Fibroblast of lung (primary cell): ENCODE results near the gene APOO. TPM values are rescaled to one million over a fixed set of nuclear protein-coding genes. Genes with fewer than 3 reads are reported as not detected.

Experiments used
- DNase-seq, 2 donors: peaks; one replicate each; pipeline versions ENCODE4 v3.0.0 to v3.0.0-alpha.2; 2010; ENCODE audit warnings: low read depth in 2 of 2
- H2AFZ ChIP-seq: 2 replicates; pipeline ENCODE4 v1.5.1; 2012; ENCODE audit warnings: low read length, control low read depth, inconsistent platforms
- H3K27ac ChIP-seq: 2 replicates; pipeline ENCODE4 v1.5.1; 2011; ENCODE audit warnings: low read length, control low read depth; ENCODE audit not compliant: insufficient read depth
- H3K27me3 ChIP-seq: 2 replicates; pipeline ENCODE4 v1.5.1; 2011; ENCODE audit warnings: mild to moderate bottlenecking, low read length; ENCODE audit not compliant: control insufficient read depth, insufficient read depth
- H3K36me3 ChIP-seq: 2 replicates; pipeline ENCODE4 v1.5.1; 2011; ENCODE audit warnings: low read length; ENCODE audit not compliant: control insufficient read depth, insufficient read depth
- H3K4me1 ChIP-seq: 2 replicates; pipeline ENCODE4 v1.5.1; 2011; ENCODE audit warnings: low read length; ENCODE audit not compliant: control insufficient read depth, insufficient read depth; ENCODE audit errors: extremely low read depth
- H3K4me2 ChIP-seq: 2 replicates; pipeline ENCODE4 v1.5.1; 2011; ENCODE audit warnings: low read length, control low read depth; ENCODE audit not compliant: insufficient read depth; ENCODE audit errors: extremely low read depth
- H3K4me3 ChIP-seq, 4 experiments: fragments of 200-600 bp in 1 of 4; sonication (generic) in 1 of 4; replicated peaks in 1 of 4; 2 replicates each; pipeline ENCODE4 v1.5.1; 2011 to 2016; ENCODE audit warnings: low read length in 4 of 4, low read depth in 3 of 4, mild to moderate bottlenecking in 3 of 4, control low read depth in 2 of 4, inconsistent platforms in 1 of 4, mixed read lengths in 1 of 4; ENCODE audit not compliant: insufficient read depth in 1 of 4; ENCODE audit errors: control extremely low read depth in 1 of 4
- H3K79me2 ChIP-seq: 2 replicates; pipeline ENCODE4 v1.5.1; 2012; ENCODE audit warnings: mild to moderate bottlenecking, low read length, inconsistent platforms; ENCODE audit not compliant: control insufficient read depth, insufficient read depth
- H3K9ac ChIP-seq: 2 replicates; pipeline ENCODE4 v1.5.1; 2011; ENCODE audit warnings: mild to moderate bottlenecking, low read length, control low read depth; ENCODE audit not compliant: insufficient read depth
- H3K9me3 ChIP-seq: 2 replicates; pipeline ENCODE4 v1.5.1; 2012; ENCODE audit warnings: low read depth, low read length; ENCODE audit not compliant: control insufficient read depth, insufficient read depth
- H4K20me1 ChIP-seq: 2 replicates; pipeline ENCODE4 v1.5.1; 2011; ENCODE audit warnings: low read length; ENCODE audit not compliant: control insufficient read depth, insufficient read depth; ENCODE audit errors: extremely low read depth
- EZH2 ChIP-seq: IDR thresholded peaks from 2 replicates; pipeline ENCODE4 v1.5.1; 2012; ENCODE audit warnings: low read length, control low read depth, mild to moderate bottlenecking; ENCODE audit errors: missing control alignments
- polyA plus RNA-seq, 2 donors: library from polyadenylated mRNA; depleted of rRNA in 1 of 2; stranded (reverse) in 1 of 2; unstranded in 1 of 2; fragments of >200 nt; gene quantifications; 2 replicates each; pipeline ENCODE4 v1.2.1, GENCODE V29; 2011 to 2012; ENCODE audit warnings: missing spikeins in 1 of 2
- total RNA-seq: library from RNA; depleted of rRNA; stranded (reverse); fragments of >200 nt; gene quantifications from 2 replicates; pipeline ENCODE4 v1.2.1, GENCODE V29; 2014
- TF ChIP-seq, protein P1 (sequence below), 2 donors: IDR thresholded peaks in 1 of 2; conservative IDR thresholded peaks in 1 of 2; 1 replicate in 1 of 2; 2 replicates in 1 of 2; pipeline ENCODE4 v1.5.1; 2011 to 2012; ENCODE audit warnings: low read length in 2 of 2, control low read depth in 1 of 2, inconsistent platforms in 1 of 2, low read depth in 1 of 2, mild to moderate bottlenecking in 1 of 2

Gene APOO
- total and polyA plus RNA-seq, 2 donors (not counting 1 experiment from before 2014, with no cell fraction given): 8.1 to 17.0 TPM

DNA sequence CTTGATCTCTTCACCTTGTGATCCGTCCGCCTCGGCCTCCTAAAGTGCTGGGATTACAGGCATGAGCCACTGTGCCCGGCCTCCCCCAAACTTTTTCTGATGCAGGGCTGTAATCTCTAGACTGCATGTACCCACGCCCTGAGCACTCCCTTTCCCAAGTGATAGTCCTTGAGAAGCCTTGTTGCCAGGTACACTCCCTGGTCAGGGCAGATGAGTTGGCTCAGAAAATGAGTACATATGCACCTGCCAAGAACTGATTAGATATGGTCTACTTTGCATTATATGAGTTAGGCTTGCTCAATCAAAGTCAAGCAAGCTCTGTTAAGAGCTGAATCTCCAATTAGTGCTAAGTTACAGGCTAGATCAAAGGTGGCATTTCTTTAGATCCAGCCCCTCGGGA lies 20.3 kb downstream of the APOO start:
- Histone ChIP-seq H3K79me2 (no peaks in the 10 kb centered on the region), H3K36me3 (no peaks in the 10 kb centered on the region), H3K27me3 (no peaks in the 10 kb centered on the region), H3K4me2 (no peak overlapping the region), H3K4me3 (no peak overlapping the region), H3K9me3 (no peaks in the 10 kb centered on the region), H3K9ac (no peak overlapping the region), H3K27ac (no peak overlapping the region), H2AFZ (no peak overlapping the region), H4K20me1 (no peaks in the 10 kb centered on the region), H3K4me1 (peaks cover 5% of the 10 kb centered on the region)
- TF ChIP-seq EZH2: no peak
- TF ChIP-seq, protein P1, sequence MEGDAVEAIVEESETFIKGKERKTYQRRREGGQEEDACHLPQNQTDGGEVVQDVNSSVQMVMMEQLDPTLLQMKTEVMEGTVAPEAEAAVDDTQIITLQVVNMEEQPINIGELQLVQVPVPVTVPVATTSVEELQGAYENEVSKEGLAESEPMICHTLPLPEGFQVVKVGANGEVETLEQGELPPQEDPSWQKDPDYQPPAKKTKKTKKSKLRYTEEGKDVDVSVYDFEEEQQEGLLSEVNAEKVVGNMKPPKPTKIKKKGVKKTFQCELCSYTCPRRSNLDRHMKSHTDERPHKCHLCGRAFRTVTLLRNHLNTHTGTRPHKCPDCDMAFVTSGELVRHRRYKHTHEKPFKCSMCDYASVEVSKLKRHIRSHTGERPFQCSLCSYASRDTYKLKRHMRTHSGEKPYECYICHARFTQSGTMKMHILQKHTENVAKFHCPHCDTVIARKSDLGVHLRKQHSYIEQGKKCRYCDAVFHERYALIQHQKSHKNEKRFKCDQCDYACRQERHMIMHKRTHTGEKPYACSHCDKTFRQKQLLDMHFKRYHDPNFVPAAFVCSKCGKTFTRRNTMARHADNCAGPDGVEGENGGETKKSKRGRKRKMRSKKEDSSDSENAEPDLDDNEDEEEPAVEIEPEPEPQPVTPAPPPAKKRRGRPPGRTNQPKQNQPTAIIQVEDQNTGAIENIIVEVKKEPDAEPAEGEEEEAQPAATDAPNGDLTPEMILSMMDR (conservative IDR thresholded peaks at IDR 0.05 in 1 of 2, IDR thresholded peaks at IDR 0.05 in 1 of 2; ENCODE audit: low read depth in 1 of 2, low read length in 2 of 2): no peak
- DNase-seq: no peak

DNA sequence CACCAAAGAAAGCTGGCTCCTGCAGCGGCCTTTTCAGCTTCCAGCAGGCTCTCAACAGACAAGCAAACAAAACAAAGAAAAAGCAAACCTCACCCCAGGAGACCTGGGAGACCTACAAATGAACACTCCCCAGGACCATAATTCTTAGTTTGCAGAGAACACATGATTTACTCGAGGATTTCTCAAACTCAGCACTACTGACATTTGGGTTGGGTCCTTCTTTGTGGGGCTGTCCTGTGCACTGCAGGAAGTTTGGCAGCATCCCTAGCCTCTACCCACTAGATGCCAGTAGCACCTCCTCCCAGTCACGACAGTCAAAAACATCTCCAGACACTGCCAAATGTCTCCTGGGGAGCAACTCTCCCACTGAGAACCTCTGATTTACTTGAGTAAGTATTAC lies 21.9 kb downstream of the APOO start:
- no peaks in the 10 kb centered on the region for H4K20me1 ChIP-seq
- no peak overlapping the region for H3K4me3 ChIP-seq
- H3K79me2 ChIP-seq: no peaks in the 10 kb centered on the region
- H3K27me3 ChIP-seq: no peaks in the 10 kb centered on the region
- H3K36me3 ChIP-seq: no peaks in the 10 kb centered on the region
- no peak overlapping the region for H3K9ac ChIP-seq
- no peaks in the 10 kb centered on the region for H3K9me3 ChIP-seq
- no peak for DNase-seq
- H3K4me2 ChIP-seq: no peak overlapping the region
- no peak for TF ChIP-seq EZH2
- TF ChIP-seq, protein P1 (conservative IDR thresholded peaks at IDR 0.05 in 1 of 2, IDR thresholded peaks at IDR 0.05 in 1 of 2; ENCODE audit: low read depth in 1 of 2, low read length in 2 of 2): no peak
- H3K27ac ChIP-seq: no peak overlapping the region
- no peak overlapping the region for H2AFZ ChIP-seq
- H3K4me1 ChIP-seq: peaks cover 5% of the 10 kb centered on the region

DNA sequence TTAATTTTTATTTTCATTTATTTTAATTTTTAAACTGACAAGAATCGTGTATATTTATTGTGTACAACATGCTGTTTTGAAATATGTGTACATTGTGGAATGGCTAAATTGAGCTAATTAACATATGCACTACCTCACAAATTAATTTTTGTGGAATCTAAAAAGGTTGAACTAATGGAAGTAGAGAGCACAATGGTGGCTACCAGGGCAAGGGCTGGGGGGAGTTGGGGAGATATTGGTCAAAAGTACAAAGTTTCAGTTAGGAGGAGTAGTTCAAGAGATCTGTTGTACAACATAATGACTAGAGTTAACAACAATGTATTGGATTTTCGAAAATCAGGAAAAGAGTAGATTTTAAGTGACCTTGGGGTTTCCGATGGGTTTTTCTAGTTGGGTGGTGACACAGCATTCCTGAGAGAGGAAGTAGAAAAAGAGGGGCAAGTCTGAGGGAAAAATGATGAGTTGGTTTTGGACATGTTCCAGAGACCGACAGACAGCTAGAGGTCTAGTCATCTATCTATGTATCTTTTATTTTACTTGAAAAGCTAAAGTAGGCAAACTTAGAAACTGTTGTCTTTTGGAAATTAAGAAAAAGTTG lies 23.2 kb downstream of the APOO start:
- TF ChIP-seq, protein P1 (conservative IDR thresholded peaks at IDR 0.05 in 1 of 2, IDR thresholded peaks at IDR 0.05 in 1 of 2; ENCODE audit: low read depth in 1 of 2, low read length in 2 of 2): no peak
- TF ChIP-seq EZH2: no peak
- Histone ChIP-seq H3K9me3 (no peaks in the 10 kb centered on the region), H3K27ac (no peak overlapping the region), H3K27me3 (no peaks in the 10 kb centered on the region), H2AFZ (no peak overlapping the region), H3K79me2 (no peaks in the 10 kb centered on the region), H3K4me1 (peaks cover 5% of the 10 kb centered on the region), H4K20me1 (no peaks in the 10 kb centered on the region), H3K4me3 (no peak overlapping the region), H3K4me2 (no peak overlapping the region), H3K36me3 (no peaks in the 10 kb centered on the region), H3K9ac (no peak overlapping the region)
- peak in 1 of 2 donors; percentile 41 for DNase-seq
